ENCODE measurements around the gene C18orf32.
"Not testable (repeated sequence)": the region's sequence is repeated elsewhere in the genome, so short reads cannot be mapped to it uniquely, and the experiment has no call there.

C18orf32 gene

GRCh38 chr18:49467599-49467998, 19.4 kb downstream of the C18orf32 start:
- no peak for DNase-seq (ENCODE audit: low read depth)

GRCh38 chr18:49467019-49467563, 19.9 kb downstream of the C18orf32 start:
- no peak for DNase-seq (ENCODE audit: low read depth)

GRCh38 chr18:49464718-49465598, 22.1 kb downstream of the C18orf32 start:
- DNase-seq (ENCODE audit: low read depth), result no peak

GRCh38 chr18:49461602-49461977, 25.4 kb downstream of the C18orf32 start:
- DNase-seq (ENCODE audit: low read depth), result no peak

- no peak for DNase-seq (ENCODE audit: low read depth)
These were observed 25.9 kb downstream of the C18orf32 start for GRCh38 chr18:49460976-49461601.

GRCh38 chr18:49459404-49460171, 27.4 kb downstream of the C18orf32 start:
- DNase-seq (ENCODE audit: low read depth), result no peak

- DNase-seq (ENCODE audit: low read depth), result no peak
These were observed 29.4 kb downstream of the C18orf32 start for GRCh38 chr18:49457616-49458015.

- no peak for DNase-seq (ENCODE audit: low read depth)
These were observed 30.2 kb downstream of the C18orf32 start for GRCh38 chr18:49456794-49457193.

- not testable (repeated sequence) for DNase-seq (ENCODE audit: low read depth)
These were observed 34.5 kb downstream of the C18orf32 start for GRCh38 chr18:49452534-49452933.

GRCh38 chr18:49447810-49448745, 39.0 kb downstream of the C18orf32 start:
- DNase-seq (ENCODE audit: low read depth), result no peak

- no peak for DNase-seq (ENCODE audit: low read depth)
These were observed 40.6 kb downstream of the C18orf32 start for GRCh38 chr18:49446481-49446880.

GRCh38 chr18:49444581-49444980, 42.5 kb downstream of the C18orf32 start:
- no peak for DNase-seq (ENCODE audit: low read depth)

GRCh38 chr18:49443837-49444236, 43.2 kb downstream of the C18orf32 start:
- DNase-seq (ENCODE audit: low read depth), result no peak

- no peak for DNase-seq (ENCODE audit: low read depth)
These were observed 45.6 kb downstream of the C18orf32 start for GRCh38 chr18:49441338-49441938.

GRCh38 chr18:49435170-49435569, 51.9 kb downstream of the C18orf32 start:
- DNase-seq (ENCODE audit: low read depth), result no peak

- DNase-seq (ENCODE audit: low read depth), result no peak
These were observed 54.4 kb downstream of the C18orf32 start for GRCh38 chr18:49432602-49433001.

- no peak for DNase-seq (ENCODE audit: low read depth)
These were observed 55.7 kb downstream of the C18orf32 start for GRCh38 chr18:49431165-49431962.

Data from activated T-cell treated with anti-CD3 and anti-CD28 coated beads for 48 hours (primary cell).